ENCODE data around the gene EHD4.

EHD4 gene

DNA sequence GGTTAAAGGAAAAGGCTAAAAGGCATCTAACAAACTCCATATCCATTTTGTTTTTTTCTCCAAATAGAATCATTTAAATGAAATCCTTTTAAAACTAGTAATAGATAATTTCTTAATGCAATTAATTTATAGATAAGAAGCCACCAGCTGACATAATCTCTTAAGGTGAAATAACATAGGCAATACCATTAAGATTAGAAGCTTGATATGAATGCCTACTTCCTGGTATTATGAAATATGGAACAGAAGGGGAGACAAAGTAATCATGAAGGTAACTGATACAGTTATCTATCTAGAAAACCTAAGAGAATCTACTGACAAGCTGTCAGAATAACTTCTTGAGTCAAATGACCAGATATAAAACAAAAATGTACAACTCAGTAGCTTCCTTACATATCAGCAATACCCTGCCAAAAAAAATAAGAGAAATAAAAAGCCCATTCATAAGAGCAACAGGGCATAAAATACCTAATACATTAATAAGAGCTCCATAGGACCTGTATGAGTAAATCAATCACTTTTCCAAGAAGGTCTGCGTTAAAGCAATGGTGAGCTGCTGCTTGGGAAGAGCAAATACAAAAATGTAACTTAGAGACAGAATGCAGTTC, 10.7 kb downstream of the EHD4 start:
- H3K36me3 ChIP-seq (ENCODE audit: control insufficient read depth, insufficient read depth, low read length) = no peaks in the 10 kb centered on the region
- no peak overlapping the region for H2AFZ ChIP-seq
- H3K4me1 ChIP-seq = peaks cover 3% of the 10 kb centered on the region
- H3K9me3 ChIP-seq (ENCODE audit: control insufficient read depth, low read length) = no peaks in the 10 kb centered on the region
- no peak overlapping the region for H3K9ac ChIP-seq
- no peaks in the 10 kb centered on the region for H3K27me3 ChIP-seq (ENCODE audit: control insufficient read depth, insufficient read depth, low read length)
- TF ChIP-seq, protein P1, sequence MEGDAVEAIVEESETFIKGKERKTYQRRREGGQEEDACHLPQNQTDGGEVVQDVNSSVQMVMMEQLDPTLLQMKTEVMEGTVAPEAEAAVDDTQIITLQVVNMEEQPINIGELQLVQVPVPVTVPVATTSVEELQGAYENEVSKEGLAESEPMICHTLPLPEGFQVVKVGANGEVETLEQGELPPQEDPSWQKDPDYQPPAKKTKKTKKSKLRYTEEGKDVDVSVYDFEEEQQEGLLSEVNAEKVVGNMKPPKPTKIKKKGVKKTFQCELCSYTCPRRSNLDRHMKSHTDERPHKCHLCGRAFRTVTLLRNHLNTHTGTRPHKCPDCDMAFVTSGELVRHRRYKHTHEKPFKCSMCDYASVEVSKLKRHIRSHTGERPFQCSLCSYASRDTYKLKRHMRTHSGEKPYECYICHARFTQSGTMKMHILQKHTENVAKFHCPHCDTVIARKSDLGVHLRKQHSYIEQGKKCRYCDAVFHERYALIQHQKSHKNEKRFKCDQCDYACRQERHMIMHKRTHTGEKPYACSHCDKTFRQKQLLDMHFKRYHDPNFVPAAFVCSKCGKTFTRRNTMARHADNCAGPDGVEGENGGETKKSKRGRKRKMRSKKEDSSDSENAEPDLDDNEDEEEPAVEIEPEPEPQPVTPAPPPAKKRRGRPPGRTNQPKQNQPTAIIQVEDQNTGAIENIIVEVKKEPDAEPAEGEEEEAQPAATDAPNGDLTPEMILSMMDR (IDR thresholded peaks at IDR 0.05) = no peak
- no peak overlapping the region for H3K27ac ChIP-seq
- peaks cover 4% of the 10 kb centered on the region for H3K79me2 ChIP-seq
- no peak overlapping the region for H3K4me2 ChIP-seq (ENCODE audit: low read length)
- no peak overlapping the region for H3K4me3 ChIP-seq (ENCODE audit: low read depth, low read length)

DNA sequence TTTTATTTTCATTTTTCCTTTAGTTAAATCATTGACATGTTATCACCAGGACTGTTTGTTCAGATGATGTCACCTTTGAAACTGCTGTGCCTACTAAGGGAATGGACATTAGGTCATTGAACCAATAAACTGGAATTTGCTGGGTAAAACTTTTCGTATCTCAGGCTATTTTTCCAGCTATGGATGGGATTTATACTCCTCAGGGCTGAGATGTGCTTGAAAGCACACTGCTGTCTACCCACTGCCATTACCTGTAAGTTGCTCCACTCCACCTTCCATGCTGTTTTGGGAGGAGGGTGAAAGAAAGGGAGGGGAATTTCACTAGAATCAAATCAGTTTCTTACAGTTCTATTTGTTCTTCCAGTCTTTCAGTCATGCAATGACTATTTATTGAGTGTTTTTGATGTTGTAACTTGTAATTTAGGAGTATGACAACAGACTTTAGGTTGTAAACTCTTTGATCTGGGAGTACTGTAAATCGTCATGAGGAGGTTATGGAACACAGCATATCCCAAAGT, 11.3 kb downstream of the EHD4 start:
- Histone ChIP-seq H3K4me3 (ENCODE audit: low read depth, low read length) (no peak overlapping the region), H3K4me1 (peaks cover under 1% of the 10 kb centered on the region), H3K27me3 (ENCODE audit: control insufficient read depth, insufficient read depth, low read length) (no peaks in the 10 kb centered on the region), H3K79me2 (peaks cover 3% of the 10 kb centered on the region), H3K36me3 (ENCODE audit: control insufficient read depth, insufficient read depth, low read length) (no peaks in the 10 kb centered on the region), H3K4me2 (ENCODE audit: low read length) (no peak overlapping the region), H3K9ac (no peak overlapping the region), H3K9me3 (ENCODE audit: control insufficient read depth, low read length) (no peaks in the 10 kb centered on the region), H3K27ac (no peak overlapping the region), H2AFZ (no peak overlapping the region)
- TF ChIP-seq, protein P1 (IDR thresholded peaks at IDR 0.05) = no peak

DNA sequence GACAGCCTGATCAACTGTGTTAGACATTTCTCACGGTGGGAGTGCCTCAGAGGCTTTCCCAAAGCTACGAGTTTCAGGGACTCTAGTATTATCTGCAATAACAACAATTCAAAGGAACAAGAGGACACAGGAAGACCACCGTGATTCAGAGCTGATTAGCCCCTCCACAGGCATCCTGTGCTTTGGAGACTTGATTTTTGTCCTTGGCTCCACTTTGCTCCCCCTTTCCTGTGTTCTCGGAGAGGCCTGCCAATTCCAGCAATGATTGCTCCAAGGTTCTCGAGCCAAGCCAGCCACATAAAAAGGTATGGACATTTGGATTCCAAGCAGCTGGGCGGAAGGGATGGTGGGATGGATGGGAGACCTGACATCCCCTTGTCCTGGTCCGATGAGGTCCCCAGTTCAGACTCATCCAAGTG, 14.3 kb downstream of the EHD4 start:
- Histone ChIP-seq H3K4me2 (ENCODE audit: low read length) (no peak overlapping the region), H3K79me2 (no peaks in the 10 kb centered on the region), H3K4me3 (ENCODE audit: low read depth, low read length) (no peak overlapping the region), H3K4me1 (no peaks in the 10 kb centered on the region), H3K9me3 (ENCODE audit: control insufficient read depth, low read length) (no peaks in the 10 kb centered on the region), H2AFZ (no peak overlapping the region), H3K27me3 (ENCODE audit: control insufficient read depth, insufficient read depth, low read length) (no peaks in the 10 kb centered on the region), H3K9ac (no peak overlapping the region), H3K27ac (peak overlapping the region; percentile 42), H3K36me3 (ENCODE audit: control insufficient read depth, insufficient read depth, low read length) (no peaks in the 10 kb centered on the region)
- TF ChIP-seq, protein P1 (IDR thresholded peaks at IDR 0.05) = no peak

DNA sequence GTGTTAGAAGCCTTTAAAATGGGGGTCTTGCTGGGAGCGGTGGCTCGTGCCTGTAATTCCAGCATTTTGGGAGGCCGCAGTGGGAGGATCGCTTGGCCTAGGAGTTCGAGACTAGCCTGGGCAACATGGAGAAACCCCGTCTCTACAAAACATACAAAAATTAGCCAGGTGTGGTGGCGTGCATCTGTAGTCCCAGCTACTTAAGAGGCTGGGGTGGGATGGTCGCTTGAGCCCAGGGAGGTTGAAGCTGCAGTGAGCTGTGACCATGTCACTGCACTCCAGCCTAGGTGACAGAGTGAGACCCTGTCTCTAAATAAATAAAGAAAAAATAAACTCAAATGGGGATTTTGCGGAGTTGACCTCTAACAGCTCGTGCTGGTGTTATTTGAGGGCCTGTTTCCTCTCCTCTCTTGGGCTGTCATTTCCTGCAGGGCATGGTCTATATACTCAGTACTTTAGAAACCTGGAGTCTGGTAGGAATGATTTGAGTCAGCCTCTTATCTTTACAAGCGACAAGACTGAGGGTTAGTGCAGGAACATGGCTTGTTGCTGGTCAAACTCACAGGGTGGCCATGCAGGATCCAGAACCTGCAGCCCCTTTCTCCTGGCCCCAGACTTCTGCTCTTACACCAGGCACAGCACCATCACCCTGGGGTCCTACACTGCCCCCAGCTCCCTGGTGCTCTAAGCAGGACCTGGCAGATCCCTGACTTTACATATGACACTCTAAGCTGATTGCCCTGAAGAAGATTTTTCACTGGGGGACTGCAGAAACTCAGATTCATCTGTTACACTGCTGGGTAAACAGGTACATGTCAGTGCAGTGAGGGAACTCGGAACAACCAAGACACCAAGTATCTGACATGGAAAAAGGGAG, 15.1 kb downstream of the EHD4 start:
- Histone ChIP-seq H3K4me1 (no peaks in the 10 kb centered on the region), H3K27ac (peak overlapping the region; percentile 36), H3K4me2 (ENCODE audit: low read length) (no peak overlapping the region), H3K9me3 (ENCODE audit: control insufficient read depth, low read length) (no peaks in the 10 kb centered on the region), H3K36me3 (ENCODE audit: control insufficient read depth, insufficient read depth, low read length) (no peaks in the 10 kb centered on the region), H3K9ac (no peak overlapping the region), H2AFZ (no peak overlapping the region), H3K4me3 (ENCODE audit: low read depth, low read length) (no peak overlapping the region), H3K27me3 (ENCODE audit: control insufficient read depth, insufficient read depth, low read length) (no peaks in the 10 kb centered on the region), H3K79me2 (no peaks in the 10 kb centered on the region)
- TF ChIP-seq, protein P1 (IDR thresholded peaks at IDR 0.05) = no peak
